Osteoblast (primary cell): ENCODE measurements around the gene MAD1L1. TPM values are rescaled to one million over a fixed set of nuclear protein-coding genes. Genes with fewer than 3 reads are reported as not detected.
A peak's percentile ranks its signal among the peaks of the same experiment; 100 is the strongest.

ENCODE experiments used
- DNase-seq: peaks from one replicate; pipeline ENCODE4 v3.0.0; 2011; ENCODE audit warnings: low spot score, mixed read lengths; ENCODE audit not compliant: insufficient read length; ENCODE audit errors: missing footprints
- H2AFZ ChIP-seq: 2 replicates; pipeline ENCODE4 v1.6.0; 2011; ENCODE audit warnings: mild to moderate bottlenecking, low read length
- H3K27ac ChIP-seq: 2 replicates; pipeline ENCODE4 v1.5.1; 2011; ENCODE audit warnings: mild to moderate bottlenecking, low read depth, low read length, moderate library complexity
- H3K27me3 ChIP-seq: 2 replicates; pipeline ENCODE4 v1.6.0; 2012; ENCODE audit warnings: mild to moderate bottlenecking, control low read depth, inconsistent platforms, low read length, moderate library complexity; ENCODE audit not compliant: insufficient read depth
- H3K36me3 ChIP-seq: 2 replicates; pipeline ENCODE4 v1.5.1; 2011; ENCODE audit warnings: mild to moderate bottlenecking, low read length, control low read depth, moderate library complexity; ENCODE audit not compliant: insufficient read depth
- H3K4me1 ChIP-seq: 2 replicates; pipeline ENCODE4 v1.5.1; 2011; ENCODE audit warnings: mild to moderate bottlenecking, low read length, control low read depth, moderate library complexity; ENCODE audit not compliant: insufficient read depth
- H3K4me2 ChIP-seq: 2 replicates; pipeline ENCODE4 v1.6.0; 2011; ENCODE audit warnings: mild to moderate bottlenecking, low read length; ENCODE audit not compliant: insufficient read depth
- H3K4me3 ChIP-seq: fragments of 200-600 bp; sonication (generic); 3 replicates; pipeline ENCODE4 v1.5.1; 2012; ENCODE audit warnings: mild to moderate bottlenecking, low read length, inconsistent platforms; ENCODE audit not compliant: insufficient read depth
- H3K79me2 ChIP-seq: 2 replicates; pipeline ENCODE4 v1.6.0; 2012; ENCODE audit warnings: mild to moderate bottlenecking, low read length, control low read depth, inconsistent platforms; ENCODE audit not compliant: insufficient read depth
- H3K9me3 ChIP-seq: 2 replicates; pipeline ENCODE4 v1.5.1; 2011; ENCODE audit warnings: low read depth, low read length, control low read depth
- H4K20me1 ChIP-seq: 2 replicates; pipeline ENCODE4 v1.6.0; 2012; ENCODE audit warnings: mild to moderate bottlenecking, low read length, control low read depth; ENCODE audit not compliant: insufficient read depth
- total RNA-seq: library from RNA; depleted of rRNA; stranded (reverse); fragments of >200 nt; gene quantifications from 2 replicates; pipeline ENCODE4 v1.2.3, GENCODE V29; 2012
- TF ChIP-seq, protein P1 (sequence below): IDR thresholded peaks from 2 replicates; pipeline ENCODE4 v1.5.1; 2011; ENCODE audit warnings: mild to moderate bottlenecking, low read depth, low read length, moderate library complexity; ENCODE audit errors: extremely low read depth

Gene MAD1L1
- total RNA-seq, 1 donor = 66.2 TPM

GRCh38 chr7:2019461-2019710, 213.4 kb downstream of the MAD1L1 start:
- H3K9me3 ChIP-seq = peaks cover 3% of the 10 kb centered on the region
- peaks cover 15% of the 10 kb centered on the region for H3K4me1 ChIP-seq
- H3K27me3 ChIP-seq = no peaks in the 10 kb centered on the region
- TF ChIP-seq, protein P1, sequence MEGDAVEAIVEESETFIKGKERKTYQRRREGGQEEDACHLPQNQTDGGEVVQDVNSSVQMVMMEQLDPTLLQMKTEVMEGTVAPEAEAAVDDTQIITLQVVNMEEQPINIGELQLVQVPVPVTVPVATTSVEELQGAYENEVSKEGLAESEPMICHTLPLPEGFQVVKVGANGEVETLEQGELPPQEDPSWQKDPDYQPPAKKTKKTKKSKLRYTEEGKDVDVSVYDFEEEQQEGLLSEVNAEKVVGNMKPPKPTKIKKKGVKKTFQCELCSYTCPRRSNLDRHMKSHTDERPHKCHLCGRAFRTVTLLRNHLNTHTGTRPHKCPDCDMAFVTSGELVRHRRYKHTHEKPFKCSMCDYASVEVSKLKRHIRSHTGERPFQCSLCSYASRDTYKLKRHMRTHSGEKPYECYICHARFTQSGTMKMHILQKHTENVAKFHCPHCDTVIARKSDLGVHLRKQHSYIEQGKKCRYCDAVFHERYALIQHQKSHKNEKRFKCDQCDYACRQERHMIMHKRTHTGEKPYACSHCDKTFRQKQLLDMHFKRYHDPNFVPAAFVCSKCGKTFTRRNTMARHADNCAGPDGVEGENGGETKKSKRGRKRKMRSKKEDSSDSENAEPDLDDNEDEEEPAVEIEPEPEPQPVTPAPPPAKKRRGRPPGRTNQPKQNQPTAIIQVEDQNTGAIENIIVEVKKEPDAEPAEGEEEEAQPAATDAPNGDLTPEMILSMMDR = no peak
- H3K27ac ChIP-seq = peak overlapping the region; percentile 80
- no peaks in the 10 kb centered on the region for H3K36me3 ChIP-seq
- H3K79me2 ChIP-seq = peaks cover 1% of the 10 kb centered on the region
- no peaks in the 10 kb centered on the region for H4K20me1 ChIP-seq
- H3K4me2 ChIP-seq = peak overlapping the region; percentile 71
- peak overlapping the region; percentile 63 for H2AFZ ChIP-seq
- no peak for DNase-seq
- H3K4me3 ChIP-seq = peak overlapping the region; percentile 46

DNA sequence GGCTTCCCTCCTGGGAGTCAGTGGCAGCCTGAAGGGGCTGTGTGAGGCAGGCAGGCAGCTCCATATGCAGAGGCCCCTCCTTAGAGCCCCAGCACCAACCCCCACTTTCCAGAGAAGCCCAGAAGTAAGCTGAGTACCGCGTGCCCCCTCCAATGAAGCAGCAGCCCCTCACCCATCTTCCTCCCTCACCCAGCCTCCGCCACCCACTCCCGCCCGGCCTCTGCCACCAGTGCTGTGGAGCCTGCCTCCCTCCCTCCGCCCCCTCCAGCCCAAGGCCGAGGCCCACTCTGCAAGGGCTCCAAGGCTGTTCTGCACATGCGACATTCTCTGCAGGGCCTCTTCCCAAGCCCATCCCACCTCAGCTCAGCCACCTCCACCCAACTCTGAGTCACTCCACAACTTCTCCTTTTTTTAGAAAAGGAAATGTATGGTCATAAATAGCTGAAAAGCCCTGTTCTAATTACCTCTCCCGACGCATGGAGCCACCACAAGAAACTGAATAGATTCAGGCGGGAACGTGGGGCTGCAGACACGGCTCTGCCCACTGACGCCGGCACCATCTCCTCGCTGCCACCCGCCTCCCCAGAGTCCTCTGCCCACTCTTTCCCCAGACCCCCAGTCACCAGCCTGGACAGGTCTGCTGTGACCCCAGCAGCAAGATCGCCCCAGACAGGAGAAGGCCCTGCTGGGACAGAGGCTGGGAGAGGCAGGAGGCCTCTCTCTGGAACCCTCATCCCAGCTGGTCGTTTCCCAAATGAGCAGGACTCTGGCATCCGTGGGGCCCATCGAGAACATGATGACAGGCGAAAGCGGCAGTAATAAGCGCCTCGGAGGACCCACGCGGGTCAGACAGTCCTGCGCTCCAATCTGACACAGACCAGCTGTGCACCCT, 213.9 kb downstream of the MAD1L1 start:
- Histone ChIP-seq H3K27ac (peak overlapping the region; percentile 80), H3K4me1 (peaks cover 15% of the 10 kb centered on the region), H3K79me2 (no peaks in the 10 kb centered on the region), H3K9me3 (no peaks in the 10 kb centered on the region), H2AFZ (peak overlapping the region; percentile 63), H3K27me3 (no peaks in the 10 kb centered on the region), H3K36me3 (no peaks in the 10 kb centered on the region), H3K4me2 (peak overlapping the region; percentile 71), H4K20me1 (no peaks in the 10 kb centered on the region), H3K4me3 (peak overlapping the region; percentile 46)
- TF ChIP-seq, protein P1 = no peak
- DNase-seq = peak; percentile 100

DNA sequence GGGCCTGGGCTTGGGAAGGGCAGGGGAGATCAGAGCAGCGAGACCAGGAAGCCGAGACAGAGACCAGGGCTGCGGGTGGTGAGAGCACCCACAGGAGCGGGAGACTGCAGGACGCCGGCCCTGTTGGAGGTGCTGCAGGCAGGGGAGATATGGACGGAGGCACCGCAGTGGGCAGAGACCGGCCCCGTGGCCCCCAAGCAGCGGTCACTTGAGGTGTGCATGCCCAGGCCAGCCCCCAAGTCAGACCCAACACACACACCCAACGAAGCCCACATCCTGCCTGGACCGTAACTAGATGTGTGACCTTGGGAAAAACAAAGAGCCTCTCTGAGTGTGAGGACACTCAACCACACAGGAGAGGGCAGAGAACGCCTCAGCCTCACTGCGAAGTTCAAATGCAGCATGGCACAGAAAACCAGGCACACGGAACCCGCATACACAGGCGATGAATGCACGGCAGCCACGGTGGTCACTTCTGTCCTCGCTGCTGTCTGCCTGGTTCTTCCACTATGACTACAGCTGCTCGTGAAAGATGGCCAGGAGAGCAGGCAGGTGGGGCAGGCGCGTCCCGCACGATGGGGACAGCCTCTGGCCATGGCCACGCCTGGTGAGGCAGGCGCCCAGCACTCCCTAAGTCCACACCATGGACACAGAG, 214.7 kb downstream of the MAD1L1 start:
- TF ChIP-seq, protein P1 = no peak
- no peaks in the 10 kb centered on the region for H3K27me3 ChIP-seq
- H3K79me2 ChIP-seq = no peaks in the 10 kb centered on the region
- H3K9me3 ChIP-seq = no peaks in the 10 kb centered on the region
- no peaks in the 10 kb centered on the region for H3K36me3 ChIP-seq
- DNase-seq = peak; percentile 88
- H3K4me1 ChIP-seq = peaks cover 15% of the 10 kb centered on the region
- no peak overlapping the region for H3K4me2 ChIP-seq
- H2AFZ ChIP-seq = no peak overlapping the region
- no peak overlapping the region for H3K4me3 ChIP-seq
- no peaks in the 10 kb centered on the region for H4K20me1 ChIP-seq
- H3K27ac ChIP-seq = no peak overlapping the region

GRCh38 chr7:2017481-2017891, 215.3 kb downstream of the MAD1L1 start:
- peaks cover 15% of the 10 kb centered on the region for H3K4me1 ChIP-seq
- DNase-seq = peak; percentile 76
- no peaks in the 10 kb centered on the region for H3K36me3 ChIP-seq
- H3K4me3 ChIP-seq = no peak overlapping the region
- no peak overlapping the region for H3K4me2 ChIP-seq
- H4K20me1 ChIP-seq = no peaks in the 10 kb centered on the region
- no peaks in the 10 kb centered on the region for H3K9me3 ChIP-seq
- no peaks in the 10 kb centered on the region for H3K27me3 ChIP-seq
- TF ChIP-seq, protein P1 = no peak
- H3K27ac ChIP-seq = no peak overlapping the region
- no peak overlapping the region for H2AFZ ChIP-seq
- no peaks in the 10 kb centered on the region for H3K79me2 ChIP-seq
